Fibroblast of gingiva (primary cell): ENCODE measurements around the gene MYO7B.
A peak's percentile ranks its signal among the peaks of the same experiment; 100 is the strongest.

Source experiments
- DNase-seq: peaks from one replicate; pipeline ENCODE4 v3.0.0-alpha.2; 2011; ENCODE audit warnings: low read depth

The MYO7B gene

GRCh38 chr2:127650785-127651380, 115.4 kb downstream of the MYO7B start:
- peak; percentile 14 for DNase-seq

GRCh38 chr2:127651381-127651809, 115.9 kb downstream of the MYO7B start:
- no peak for DNase-seq

DNA sequence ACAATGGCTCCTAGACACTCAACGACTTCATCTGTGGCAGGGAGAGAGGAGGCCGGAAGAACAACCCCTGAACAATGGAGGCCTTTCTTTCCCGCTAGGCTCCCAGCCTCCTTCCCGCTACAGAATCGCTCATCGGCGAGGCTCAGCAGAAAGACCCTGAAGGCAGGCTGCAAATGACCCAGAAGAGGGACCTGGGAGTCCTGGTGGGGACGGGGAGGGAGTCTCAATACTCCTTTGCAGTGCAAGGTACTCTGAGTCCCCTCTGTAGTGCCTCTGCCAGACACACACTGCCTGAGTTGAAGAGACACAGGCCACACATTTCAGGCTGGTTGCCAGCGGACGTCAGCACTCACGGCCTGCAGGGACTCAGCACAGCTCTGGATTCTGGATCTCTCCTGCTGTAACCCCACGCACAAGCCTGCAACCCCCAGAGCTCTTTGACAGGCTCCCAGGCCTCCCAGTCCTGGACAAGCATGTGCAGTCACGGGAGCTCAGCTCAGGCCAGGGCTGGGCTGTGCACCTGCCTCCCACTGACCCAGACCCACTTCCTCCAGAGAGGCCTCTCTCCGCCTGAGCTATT, 116.6 kb downstream of the MYO7B start:
- DNase-seq: no peak

- DNase-seq: no peak
Observed at GRCh38 chr2:127652786-127653357, 117.4 kb downstream of the MYO7B start.

GRCh38 chr2:127653421-127654083, 118.1 kb downstream of the MYO7B start:
- DNase-seq: no peak

GRCh38 chr2:127654084-127654837, 118.8 kb downstream of the MYO7B start:
- DNase-seq: no peak

DNA sequence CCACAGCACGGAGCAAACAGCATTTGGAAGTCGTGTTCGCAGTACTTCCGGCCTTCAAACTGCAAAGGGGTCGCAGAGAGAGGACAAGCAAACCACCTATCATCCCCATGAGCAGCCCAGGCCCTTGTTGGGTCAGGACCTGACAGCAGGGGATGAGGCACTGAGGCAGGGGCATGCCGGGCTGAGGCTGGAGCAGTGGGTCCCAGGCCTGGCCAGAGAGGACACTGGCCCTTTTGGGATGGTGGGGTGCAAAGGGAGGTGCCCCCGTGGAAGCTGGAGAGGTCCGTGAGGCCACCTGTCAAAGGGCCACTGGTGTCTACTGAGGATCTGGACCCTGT, 119.3 kb downstream of the MYO7B start:
- DNase-seq: no peak

DNA sequence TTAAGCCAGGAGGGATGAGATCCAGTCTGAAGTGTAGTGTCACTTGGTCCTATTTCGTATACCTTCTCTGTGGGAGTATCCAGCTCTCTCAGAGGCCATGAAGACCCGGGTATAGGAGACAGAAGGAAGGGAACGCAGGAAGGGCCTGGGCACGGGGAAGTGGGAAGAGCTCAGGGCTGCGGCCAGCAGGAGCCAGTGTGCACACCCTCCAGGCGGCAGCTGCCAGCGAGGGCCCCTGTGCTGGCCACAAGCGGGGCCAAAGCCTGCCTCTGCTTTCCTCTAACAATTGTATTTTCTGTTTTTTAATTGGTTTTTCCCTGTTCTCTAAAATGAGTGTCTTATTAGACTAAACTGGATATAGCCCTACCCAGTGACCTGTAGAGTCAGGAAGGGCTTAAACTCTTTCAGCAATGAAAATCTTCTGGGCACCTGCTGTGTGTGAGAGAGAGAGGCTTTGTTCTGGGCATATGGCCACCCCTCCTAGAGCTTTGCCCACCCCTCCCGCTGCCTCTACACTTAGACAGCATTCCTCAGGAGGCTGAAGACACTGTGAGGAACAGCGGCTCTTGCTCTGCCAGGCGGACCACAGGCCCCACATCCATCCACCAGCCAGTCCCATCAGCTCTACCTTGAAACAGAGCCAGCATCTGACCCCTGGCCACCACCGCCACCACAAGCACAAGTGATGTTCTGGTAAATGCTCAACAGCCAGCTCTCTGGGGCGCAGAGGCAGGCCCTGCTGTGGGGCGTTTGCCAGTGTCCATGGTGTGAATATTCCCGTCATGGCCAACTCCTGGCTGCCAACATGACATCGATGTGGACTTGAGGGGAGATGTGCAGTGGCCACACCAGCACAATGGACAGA, 120.0 kb downstream of the MYO7B start:
- DNase-seq: no peak

- DNase-seq: no peak
Observed at GRCh38 chr2:127656569-127657231, 121.2 kb downstream of the MYO7B start.

- DNase-seq: no peak
Observed at GRCh38 chr2:127657232-127657595, 121.7 kb downstream of the MYO7B start.

- no peak for DNase-seq
Observed at GRCh38 chr2:127658146-127658545, 122.7 kb downstream of the MYO7B start.

- DNase-seq: no peak
Observed at GRCh38 chr2:127658641-127659407, 123.3 kb downstream of the MYO7B start.

- DNase-seq: no peak
Observed at GRCh38 chr2:127659408-127660290, 124.2 kb downstream of the MYO7B start.

GRCh38 chr2:127660291-127660578, 124.8 kb downstream of the MYO7B start:
- no peak for DNase-seq

DNA sequence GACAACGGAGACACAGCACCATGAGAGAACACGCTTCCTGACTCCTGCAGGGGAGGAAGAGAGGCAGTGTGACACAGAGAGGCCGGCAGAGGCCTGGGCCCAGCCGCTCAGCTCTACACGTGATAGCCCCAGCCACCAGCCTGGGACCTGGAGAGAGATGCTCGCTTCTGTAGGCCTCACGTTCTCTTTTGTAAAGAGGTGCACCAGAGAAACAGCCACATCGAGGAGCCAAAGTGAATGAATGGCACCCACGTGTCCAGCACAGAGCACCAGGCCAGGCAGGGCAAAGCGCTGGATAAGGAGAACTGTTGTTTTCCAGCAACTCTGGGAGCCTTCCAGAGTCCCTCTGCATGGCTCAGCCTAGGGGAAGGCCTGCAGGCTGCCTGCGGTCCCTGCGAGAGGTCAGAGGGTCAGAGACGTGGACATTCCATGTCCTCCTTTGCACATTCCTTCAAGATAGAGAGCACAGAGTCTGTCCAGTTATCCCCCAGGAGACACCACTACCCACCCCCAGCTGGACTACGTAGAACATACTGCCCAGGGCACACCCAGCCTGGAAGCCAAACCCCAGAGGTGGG, 125.7 kb downstream of the MYO7B start:
- no peak for DNase-seq

DNA sequence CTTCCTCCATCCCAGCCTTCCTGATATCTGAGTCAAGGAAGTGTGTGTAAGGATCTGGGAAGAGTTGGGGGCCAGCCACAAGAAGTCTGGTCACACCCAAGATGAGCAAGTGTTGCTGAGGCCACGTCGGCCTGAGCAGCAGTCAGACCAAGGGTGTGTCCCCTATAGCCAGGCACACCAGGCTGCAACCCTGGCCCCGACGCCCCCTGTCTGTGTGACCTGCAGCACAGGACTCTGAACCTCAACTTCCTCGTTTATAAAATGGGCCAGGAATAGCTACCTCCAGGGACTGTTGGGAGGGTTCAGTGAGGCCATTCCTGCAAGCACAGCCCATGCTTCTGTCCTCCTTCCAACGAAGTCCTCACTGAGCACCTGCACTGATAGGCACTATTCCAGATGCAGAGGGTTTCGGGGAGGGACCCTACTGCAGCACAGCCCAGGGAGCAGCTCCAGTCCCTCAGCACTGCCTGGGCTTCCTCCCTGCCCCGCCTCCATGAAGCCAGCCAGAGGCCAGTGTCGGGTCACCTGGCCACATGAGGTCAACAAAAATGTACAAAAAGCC, 126.5 kb downstream of the MYO7B start:
- no peak for DNase-seq

- DNase-seq: no peak
Observed at GRCh38 chr2:127662937-127663565, 127.6 kb downstream of the MYO7B start.

DNA sequence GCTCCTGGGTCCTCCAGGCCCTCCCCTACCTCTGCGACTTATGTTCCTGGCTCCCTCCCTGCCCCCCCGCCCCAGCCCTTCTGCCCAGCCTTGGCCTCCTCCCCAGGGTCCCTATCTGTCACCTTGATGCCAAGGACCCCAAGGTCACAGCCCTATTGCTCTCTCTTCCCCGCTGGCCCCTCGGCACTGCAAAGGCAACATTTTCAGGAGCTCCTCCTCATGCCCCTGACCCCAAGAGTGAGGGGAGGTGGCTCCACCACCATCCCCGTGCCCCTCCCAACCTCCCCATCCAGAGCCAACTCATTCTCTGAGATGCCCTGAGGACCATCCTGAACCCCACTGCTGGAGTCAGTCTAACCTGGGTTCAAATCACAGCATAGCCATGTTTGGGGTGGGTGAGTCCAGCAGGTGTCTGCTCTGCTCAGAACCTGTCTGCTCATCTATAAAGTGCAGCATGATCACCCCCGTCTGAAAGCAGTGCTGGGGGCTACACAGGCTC, 128.1 kb downstream of the MYO7B start:
- DNase-seq: no peak
